GM23338 (cell line): ENCODE measurements around the gene RAP1A. TPM values are rescaled to one million over a fixed set of nuclear protein-coding genes. Genes with fewer than 3 reads are reported as not detected.

Source experiments
- ATAC-seq: fragments of 200-7000 bp; cut with Tn5 transposase; 3 replicates; pipeline ENCODE4 v1.9.1; 2020
- DNase-seq: peaks from one replicate; pipeline ENCODE4 v3.0.0-alpha.2; 2015; ENCODE audit warnings: low spot score
- H2AFZ ChIP-seq: fragments of 200-600 bp; sonication (generic); 2 replicates; pipeline ENCODE4 v1.8.0; 2016; ENCODE audit warnings: antibody characterized with exemption, mild to moderate bottlenecking, moderate library complexity
- H3F3A ChIP-seq: fragments of 200-600 bp; sonication (generic); replicated peaks from 2 replicates; pipeline ENCODE4 v1.8.0; 2017; ENCODE audit warnings: antibody characterized with exemption, mixed run types, low read depth
- H3K27ac ChIP-seq: fragments of 200-600 bp; sonication (generic); 2 replicates; pipeline ENCODE4 v1.6.1; 2016; ENCODE audit warnings: low read depth
- H3K27me3 ChIP-seq: fragments of 200-600 bp; sonication (generic); 2 replicates; pipeline ENCODE4 v1.8.0; 2016; ENCODE audit warnings: mild to moderate bottlenecking, mixed run types, moderate library complexity; ENCODE audit not compliant: insufficient read depth
- H3K36me3 ChIP-seq: fragments of 200-600 bp; sonication (generic); 2 replicates; pipeline ENCODE4 v1.8.0; 2016; ENCODE audit warnings: mild to moderate bottlenecking; ENCODE audit not compliant: insufficient read depth
- H3K4me1 ChIP-seq: fragments of 200-600 bp; sonication (generic); 2 replicates; pipeline ENCODE4 v1.8.0; 2016; ENCODE audit warnings: mild to moderate bottlenecking, moderate library complexity; ENCODE audit not compliant: insufficient read depth
- H3K4me2 ChIP-seq: fragments of 200-600 bp; sonication (generic); 2 replicates; pipeline ENCODE4 v1.7.1; 2017; ENCODE audit warnings: mixed run types
- H3K4me3 ChIP-seq: fragments of 200-600 bp; sonication (generic); 2 replicates; pipeline ENCODE4 v1.6.1; 2016; ENCODE audit warnings: mixed run types
- H3K79me2 ChIP-seq: fragments of 200-600 bp; sonication (generic); replicated peaks from 2 replicates; pipeline ENCODE4 v1.8.0; 2017; ENCODE audit warnings: mild to moderate bottlenecking; ENCODE audit not compliant: insufficient read depth
- H3K9me2 ChIP-seq: fragments of 200-600 bp; sonication (generic); 2 replicates; pipeline ENCODE4 v1.8.0; 2017; ENCODE audit not compliant: insufficient read depth
- H4K20me1 ChIP-seq: fragments of 200-600 bp; sonication (generic); replicated peaks from 2 replicates; pipeline ENCODE4 v1.8.0; 2017; ENCODE audit warnings: mild to moderate bottlenecking; ENCODE audit not compliant: insufficient read depth
- H3K27ac Mint-ChIP-seq: 2 replicates; pipeline ENCODE4 v1.8.0; 2020; ENCODE audit warnings: inconsistent platforms, mild to moderate bottlenecking, moderate library complexity, mixed read lengths
- H3K27me3 Mint-ChIP-seq: 3 replicates; pipeline ENCODE4 v1.8.0; 2022; ENCODE audit warnings: low read depth, mild to moderate bottlenecking, moderate library complexity, mixed read lengths, inconsistent platforms; ENCODE audit not compliant: insufficient read depth, poor library complexity
- H3K36me3 Mint-ChIP-seq: 3 replicates; pipeline ENCODE4 v1.8.0; 2021; ENCODE audit warnings: low read depth, mild to moderate bottlenecking, inconsistent platforms, moderate library complexity, mixed read lengths
- H3K4me1 Mint-ChIP-seq: 3 replicates; pipeline ENCODE4 v1.8.0; 2020; ENCODE audit warnings: mild to moderate bottlenecking, inconsistent platforms, mixed read lengths
- H3K4me3 Mint-ChIP-seq: 3 replicates; pipeline ENCODE4 v1.8.0; 2021; ENCODE audit warnings: moderate library complexity, mild to moderate bottlenecking, inconsistent platforms, mixed read lengths
- H3K9me3 Mint-ChIP-seq: 3 replicates; pipeline ENCODE4 v1.8.0; 2020; ENCODE audit warnings: moderate library complexity, mild to moderate bottlenecking, inconsistent platforms, mixed read lengths
- EZH2 ChIP-seq: fragments of 200-600 bp; sonication (generic); IDR thresholded peaks from one replicate; pipeline ENCODE4 v1.8.0; 2017; ENCODE audit warnings: antibody characterized with exemption, mild to moderate bottlenecking, low read depth; ENCODE audit not compliant: unreplicated experiment
- EZH2phosphoT487 ChIP-seq: fragments of 200-600 bp; sonication (generic); IDR thresholded peaks from one replicate; pipeline ENCODE4 v1.8.1; 2018; ENCODE audit warnings: antibody characterized with exemption; ENCODE audit not compliant: unreplicated experiment
- JUNB ChIP-seq: IDR thresholded peaks from one replicate; pipeline ENCODE4 v1.6.1; 2016; ENCODE audit warnings: antibody characterized with exemption; ENCODE audit not compliant: unreplicated experiment
- ZNF114 ChIP-seq: fragments of 250-450 bp; sonication (Bioruptor Pico); IDR thresholded peaks from 2 replicates; pipeline ENCODE4 v1.5.0; 2020; ENCODE audit warnings: mild to moderate bottlenecking, moderate library complexity
- ZNF331 ChIP-seq: fragments of 250-450 bp; sonication (Bioruptor Pico); IDR thresholded peaks from 2 replicates; pipeline ENCODE4 v1.5.0; 2020; ENCODE audit warnings: low read depth, mild to moderate bottlenecking, moderate library complexity
- polyA plus RNA-seq: library from polyadenylated mRNA; unstranded; fragments of >200 nt; fragmentation: Nextera tagmentation; extraction: Ambion mirVana; gene quantifications from 2 replicates; pipeline ENCODE4 v1.2.1, GENCODE V29; 2016
- total RNA-seq: library from RNA; depleted of rRNA; stranded (reverse); fragments of >200 nt; shearing (Covaris generic); gene quantifications from 2 replicates; pipeline ENCODE4 v1.2.3, GENCODE V29; 2014
- TF ChIP-seq, protein P1 (sequence below), 2 experiments: fragments of 200-600 bp in 1 of 2; sonication (generic) in 1 of 2; conservative IDR thresholded peaks; 2 replicates each; pipeline versions ENCODE4 v1.5.1 to v1.6.1; 2016 to 2017; ENCODE audit warnings: antibody characterized with exemption in 2 of 2, low read depth in 2 of 2, mild to moderate bottlenecking in 2 of 2, moderate library complexity in 1 of 2
- TF ChIP-seq, protein P2 (sequence below): IDR thresholded peaks from one replicate; pipeline ENCODE4 v1.6.1; 2018; ENCODE audit warnings: antibody characterized with exemption; ENCODE audit not compliant: unreplicated experiment
- TF ChIP-seq, protein P3 (sequence below): fragments of 250-450 bp; sonication (Bioruptor Pico); IDR thresholded peaks from 2 replicates; pipeline ENCODE4 v1.5.0; 2020; ENCODE audit warnings: mild to moderate bottlenecking, moderate library complexity

Gene RAP1A
- total and polyA plus RNA-seq, 2 experiments from 2014 or later = 16.2 to 23.0 TPM

DNA sequence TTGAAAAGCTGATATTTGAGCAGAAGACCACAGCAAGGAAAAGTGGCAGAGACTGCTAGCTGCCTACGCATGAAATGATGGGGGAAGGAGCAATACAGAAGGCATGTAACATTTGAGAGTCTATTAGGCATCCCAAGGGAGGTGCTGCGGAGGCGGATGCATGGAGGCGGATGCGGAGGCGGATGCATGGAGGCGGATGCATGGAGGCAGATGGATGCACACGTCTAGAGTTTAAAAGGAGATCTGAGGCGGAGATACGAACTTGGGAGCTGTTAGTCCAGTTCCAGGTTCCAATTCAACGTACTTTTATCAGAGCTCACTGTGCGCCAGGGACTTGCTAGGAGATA lies 135.4 kb downstream of the RAP1A start:
- H3K27ac Mint-ChIP-seq = peak overlapping the region; percentile 96
- peaks cover 13% of the 10 kb centered on the region for H3K27me3 Mint-ChIP-seq

More for the DNA sequence above, 135.4 kb downstream of the RAP1A start:
- Mint-ChIP-seq H3K9me3 (peaks cover 4% of the 10 kb centered on the region; the same call in 1 of the 3 replicates), H3K36me3 (peaks cover 31% of the 10 kb centered on the region), H3K4me1 (peaks cover 21% of the 10 kb centered on the region), H3K4me3 (peak overlapping the region; percentile 92)
- H3K79me2 ChIP-seq = peaks cover 39% of the 10 kb centered on the region
- no peak for TF ChIP-seq ZNF114 (CRISPR knock-in tag)
- TF ChIP-seq, protein P1, sequence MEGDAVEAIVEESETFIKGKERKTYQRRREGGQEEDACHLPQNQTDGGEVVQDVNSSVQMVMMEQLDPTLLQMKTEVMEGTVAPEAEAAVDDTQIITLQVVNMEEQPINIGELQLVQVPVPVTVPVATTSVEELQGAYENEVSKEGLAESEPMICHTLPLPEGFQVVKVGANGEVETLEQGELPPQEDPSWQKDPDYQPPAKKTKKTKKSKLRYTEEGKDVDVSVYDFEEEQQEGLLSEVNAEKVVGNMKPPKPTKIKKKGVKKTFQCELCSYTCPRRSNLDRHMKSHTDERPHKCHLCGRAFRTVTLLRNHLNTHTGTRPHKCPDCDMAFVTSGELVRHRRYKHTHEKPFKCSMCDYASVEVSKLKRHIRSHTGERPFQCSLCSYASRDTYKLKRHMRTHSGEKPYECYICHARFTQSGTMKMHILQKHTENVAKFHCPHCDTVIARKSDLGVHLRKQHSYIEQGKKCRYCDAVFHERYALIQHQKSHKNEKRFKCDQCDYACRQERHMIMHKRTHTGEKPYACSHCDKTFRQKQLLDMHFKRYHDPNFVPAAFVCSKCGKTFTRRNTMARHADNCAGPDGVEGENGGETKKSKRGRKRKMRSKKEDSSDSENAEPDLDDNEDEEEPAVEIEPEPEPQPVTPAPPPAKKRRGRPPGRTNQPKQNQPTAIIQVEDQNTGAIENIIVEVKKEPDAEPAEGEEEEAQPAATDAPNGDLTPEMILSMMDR (conservative IDR thresholded peaks at IDR 0.05; ENCODE audit: low read depth in 2 of 2) = no peak
- TF ChIP-seq, protein P2, sequence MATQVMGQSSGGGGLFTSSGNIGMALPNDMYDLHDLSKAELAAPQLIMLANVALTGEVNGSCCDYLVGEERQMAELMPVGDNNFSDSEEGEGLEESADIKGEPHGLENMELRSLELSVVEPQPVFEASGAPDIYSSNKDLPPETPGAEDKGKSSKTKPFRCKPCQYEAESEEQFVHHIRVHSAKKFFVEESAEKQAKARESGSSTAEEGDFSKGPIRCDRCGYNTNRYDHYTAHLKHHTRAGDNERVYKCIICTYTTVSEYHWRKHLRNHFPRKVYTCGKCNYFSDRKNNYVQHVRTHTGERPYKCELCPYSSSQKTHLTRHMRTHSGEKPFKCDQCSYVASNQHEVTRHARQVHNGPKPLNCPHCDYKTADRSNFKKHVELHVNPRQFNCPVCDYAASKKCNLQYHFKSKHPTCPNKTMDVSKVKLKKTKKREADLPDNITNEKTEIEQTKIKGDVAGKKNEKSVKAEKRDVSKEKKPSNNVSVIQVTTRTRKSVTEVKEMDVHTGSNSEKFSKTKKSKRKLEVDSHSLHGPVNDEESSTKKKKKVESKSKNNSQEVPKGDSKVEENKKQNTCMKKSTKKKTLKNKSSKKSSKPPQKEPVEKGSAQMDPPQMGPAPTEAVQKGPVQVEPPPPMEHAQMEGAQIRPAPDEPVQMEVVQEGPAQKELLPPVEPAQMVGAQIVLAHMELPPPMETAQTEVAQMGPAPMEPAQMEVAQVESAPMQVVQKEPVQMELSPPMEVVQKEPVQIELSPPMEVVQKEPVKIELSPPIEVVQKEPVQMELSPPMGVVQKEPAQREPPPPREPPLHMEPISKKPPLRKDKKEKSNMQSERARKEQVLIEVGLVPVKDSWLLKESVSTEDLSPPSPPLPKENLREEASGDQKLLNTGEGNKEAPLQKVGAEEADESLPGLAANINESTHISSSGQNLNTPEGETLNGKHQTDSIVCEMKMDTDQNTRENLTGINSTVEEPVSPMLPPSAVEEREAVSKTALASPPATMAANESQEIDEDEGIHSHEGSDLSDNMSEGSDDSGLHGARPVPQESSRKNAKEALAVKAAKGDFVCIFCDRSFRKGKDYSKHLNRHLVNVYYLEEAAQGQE = no peak
- TF ChIP-seq, protein P3, sequence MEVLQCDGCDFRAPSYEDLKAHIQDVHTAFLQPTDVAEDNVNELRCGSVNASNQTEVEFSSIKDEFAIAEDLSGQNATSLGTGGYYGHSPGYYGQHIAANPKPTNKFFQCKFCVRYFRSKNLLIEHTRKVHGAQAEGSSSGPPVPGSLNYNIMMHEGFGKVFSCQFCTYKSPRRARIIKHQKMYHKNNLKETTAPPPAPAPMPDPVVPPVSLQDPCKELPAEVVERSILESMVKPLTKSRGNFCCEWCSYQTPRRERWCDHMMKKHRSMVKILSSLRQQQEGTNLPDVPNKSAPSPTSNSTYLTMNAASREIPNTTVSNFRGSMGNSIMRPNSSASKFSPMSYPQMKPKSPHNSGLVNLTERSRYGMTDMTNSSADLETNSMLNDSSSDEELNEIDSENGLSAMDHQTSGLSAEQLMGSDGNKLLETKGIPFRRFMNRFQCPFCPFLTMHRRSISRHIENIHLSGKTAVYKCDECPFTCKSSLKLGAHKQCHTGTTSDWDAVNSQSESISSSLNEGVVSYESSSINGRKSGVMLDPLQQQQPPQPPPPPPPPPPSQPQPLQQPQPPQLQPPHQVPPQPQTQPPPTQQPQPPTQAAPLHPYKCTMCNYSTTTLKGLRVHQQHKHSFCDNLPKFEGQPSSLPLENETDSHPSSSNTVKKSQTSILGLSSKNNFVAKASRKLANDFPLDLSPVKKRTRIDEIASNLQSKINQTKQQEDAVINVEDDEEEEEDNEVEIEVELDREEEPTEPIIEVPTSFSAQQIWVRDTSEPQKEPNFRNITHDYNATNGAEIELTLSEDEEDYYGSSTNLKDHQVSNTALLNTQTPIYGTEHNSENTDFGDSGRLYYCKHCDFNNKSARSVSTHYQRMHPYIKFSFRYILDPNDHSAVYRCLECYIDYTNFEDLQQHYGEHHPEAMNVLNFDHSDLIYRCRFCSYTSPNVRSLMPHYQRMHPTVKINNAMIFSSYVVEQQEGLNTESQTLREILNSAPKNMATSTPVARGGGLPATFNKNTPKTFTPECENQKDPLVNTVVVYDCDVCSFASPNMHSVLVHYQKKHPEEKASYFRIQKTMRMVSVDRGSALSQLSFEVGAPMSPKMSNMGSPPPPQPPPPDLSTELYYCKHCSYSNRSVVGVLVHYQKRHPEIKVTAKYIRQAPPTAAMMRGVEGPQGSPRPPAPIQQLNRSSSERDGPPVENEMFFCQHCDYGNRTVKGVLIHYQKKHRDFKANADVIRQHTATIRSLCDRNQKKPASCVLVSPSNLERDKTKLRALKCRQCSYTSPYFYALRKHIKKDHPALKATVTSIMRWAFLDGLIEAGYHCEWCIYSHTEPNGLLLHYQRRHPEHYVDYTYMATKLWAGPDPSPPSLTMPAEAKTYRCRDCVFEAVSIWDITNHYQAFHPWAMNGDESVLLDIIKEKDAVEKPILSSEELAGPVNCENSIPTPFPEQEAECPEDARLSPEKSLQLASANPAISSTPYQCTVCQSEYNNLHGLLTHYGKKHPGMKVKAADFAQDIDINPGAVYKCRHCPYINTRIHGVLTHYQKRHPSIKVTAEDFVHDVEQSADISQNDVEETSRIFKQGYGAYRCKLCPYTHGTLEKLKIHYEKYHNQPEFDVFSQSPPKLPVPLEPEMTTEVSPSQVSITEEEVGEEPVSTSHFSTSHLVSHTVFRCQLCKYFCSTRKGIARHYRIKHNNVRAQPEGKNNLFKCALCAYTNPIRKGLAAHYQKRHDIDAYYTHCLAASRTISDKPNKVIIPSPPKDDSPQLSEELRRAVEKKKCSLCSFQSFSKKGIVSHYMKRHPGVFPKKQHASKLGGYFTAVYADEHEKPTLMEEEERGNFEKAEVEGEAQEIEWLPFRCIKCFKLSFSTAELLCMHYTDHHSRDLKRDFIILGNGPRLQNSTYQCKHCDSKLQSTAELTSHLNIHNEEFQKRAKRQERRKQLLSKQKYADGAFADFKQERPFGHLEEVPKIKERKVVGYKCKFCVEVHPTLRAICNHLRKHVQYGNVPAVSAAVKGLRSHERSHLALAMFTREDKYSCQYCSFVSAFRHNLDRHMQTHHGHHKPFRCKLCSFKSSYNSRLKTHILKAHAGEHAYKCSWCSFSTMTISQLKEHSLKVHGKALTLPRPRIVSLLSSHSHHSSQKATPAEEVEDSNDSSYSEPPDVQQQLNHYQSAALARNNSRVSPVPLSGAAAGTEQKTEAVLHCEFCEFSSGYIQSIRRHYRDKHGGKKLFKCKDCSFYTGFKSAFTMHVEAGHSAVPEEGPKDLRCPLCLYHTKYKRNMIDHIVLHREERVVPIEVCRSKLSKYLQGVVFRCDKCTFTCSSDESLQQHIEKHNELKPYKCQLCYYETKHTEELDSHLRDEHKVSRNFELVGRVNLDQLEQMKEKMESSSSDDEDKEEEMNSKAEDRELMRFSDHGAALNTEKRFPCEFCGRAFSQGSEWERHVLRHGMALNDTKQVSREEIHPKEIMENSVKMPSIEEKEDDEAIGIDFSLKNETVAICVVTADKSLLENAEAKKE (CRISPR knock-in tag) = no peak
- no peak for TF ChIP-seq EZH2phosphoT487
- TF ChIP-seq JUNB = no peak
- no peak for TF ChIP-seq ZNF331 (CRISPR knock-in tag)
- TF ChIP-seq EZH2 = no peak
- H3K4me1 ChIP-seq = peaks cover 7% of the 10 kb centered on the region
- H3K36me3 ChIP-seq = peaks cover 13% of the 10 kb centered on the region; the same call in 1 of the 2 replicates
- ATAC-seq (peak; percentile 39), DNase-seq (peak; percentile 60)
- H3K27ac ChIP-seq = peak overlapping the region; percentile 98
- H3K27me3 ChIP-seq = no peaks in the 10 kb centered on the region
- peak overlapping the region; percentile 100 for H3K4me2 ChIP-seq
- H3K4me3 ChIP-seq = peak overlapping the region; percentile 98
- peak overlapping the region; percentile 100 for H2AFZ ChIP-seq
- H4K20me1 ChIP-seq = no peaks in the 10 kb centered on the region; the same call in 1 of the 2 replicates
- 0 out of 2 replicates have a peak, but pooled peaks cover 3% of the 10 kb centered on the region for H3F3A ChIP-seq
- H3K9me2 ChIP-seq = no peaks in the 10 kb centered on the region
